Measurements from ENCODE around the gene RNF144B. TPM values are rescaled to one million over a fixed set of nuclear protein-coding genes. Genes with fewer than 3 reads are reported as not detected.

The RNF144B gene
- total RNA-seq, 1 experiment from 2014 or later: 1.3 TPM

DNA sequence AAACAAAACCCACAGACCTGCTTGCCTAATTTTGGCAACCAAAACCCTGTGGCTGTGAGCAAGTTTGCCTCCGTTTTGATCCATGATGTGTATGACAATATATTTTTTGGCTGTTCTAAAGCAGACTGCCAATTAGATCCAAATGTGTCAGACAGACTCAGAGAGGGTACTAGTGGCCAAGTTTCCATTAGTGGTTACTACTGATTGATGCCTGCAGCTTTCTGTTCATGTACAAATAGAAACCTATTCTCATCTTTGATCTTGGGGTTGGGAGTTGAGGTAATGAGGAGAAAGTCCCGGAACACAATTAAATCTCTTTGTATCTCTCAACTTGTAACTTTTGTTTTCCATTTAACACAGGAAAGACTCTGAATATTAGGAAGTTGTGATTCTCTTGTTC lies 100.9 kb downstream of the RNF144B start:
- no peak for DNase-seq (ENCODE audit: low spot score)

DNA sequence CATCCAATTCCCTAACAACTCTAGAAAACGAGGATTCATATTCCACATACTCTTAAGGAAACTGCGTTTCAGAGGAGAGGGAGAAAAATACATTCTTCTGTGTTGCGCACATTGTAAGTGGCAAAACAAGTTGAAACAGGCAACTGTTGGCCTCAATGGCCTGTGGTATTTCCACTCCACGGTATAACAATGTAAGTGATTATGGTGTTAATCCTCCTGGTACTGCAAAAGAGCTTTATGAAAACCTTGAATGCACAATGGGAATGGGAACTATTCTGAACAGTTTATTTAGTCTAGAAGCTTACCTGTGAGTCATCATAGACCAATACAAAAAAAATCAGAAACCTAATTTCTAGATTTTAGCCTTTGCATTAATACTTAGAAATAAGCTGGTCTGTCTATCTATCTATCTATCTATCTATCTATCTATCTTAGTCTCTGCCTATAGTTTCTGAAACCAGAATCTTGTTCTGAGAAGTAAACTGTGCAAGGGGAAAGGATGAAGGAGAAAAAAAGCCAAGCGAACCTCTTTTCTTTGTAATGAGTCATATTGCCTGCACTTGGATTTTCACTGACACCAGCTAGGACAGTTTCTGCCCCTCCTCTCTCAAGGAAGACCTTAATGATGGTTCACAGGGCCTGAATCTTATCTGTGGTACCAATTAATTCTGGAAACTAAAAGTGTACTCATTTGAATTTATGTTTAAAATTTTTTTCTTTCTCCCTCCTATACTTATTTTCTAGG lies 101.5 kb downstream of the RNF144B start:
- no peak for DNase-seq (ENCODE audit: low spot score)

DNA sequence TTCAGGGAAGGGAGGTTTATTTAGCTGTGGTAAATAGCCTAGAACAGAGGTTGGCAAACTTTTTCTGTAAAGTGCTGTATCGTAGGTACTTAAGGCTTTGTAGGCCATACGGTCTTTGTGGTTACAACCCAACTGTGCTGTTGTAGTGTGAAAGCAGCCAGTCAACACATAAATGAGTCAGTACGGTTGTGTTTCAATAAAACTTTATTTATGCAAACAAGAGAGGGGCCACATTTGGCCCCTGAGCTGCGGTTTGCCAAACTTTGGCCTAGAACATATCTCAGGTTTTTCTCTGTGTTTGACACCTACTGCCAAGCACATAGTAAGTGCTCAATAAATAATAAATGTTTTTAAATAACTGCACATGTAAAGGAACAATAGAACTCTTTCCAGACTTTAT lies 102.2 kb downstream of the RNF144B start:
- DNase-seq (ENCODE audit: low spot score): no peak

DNA sequence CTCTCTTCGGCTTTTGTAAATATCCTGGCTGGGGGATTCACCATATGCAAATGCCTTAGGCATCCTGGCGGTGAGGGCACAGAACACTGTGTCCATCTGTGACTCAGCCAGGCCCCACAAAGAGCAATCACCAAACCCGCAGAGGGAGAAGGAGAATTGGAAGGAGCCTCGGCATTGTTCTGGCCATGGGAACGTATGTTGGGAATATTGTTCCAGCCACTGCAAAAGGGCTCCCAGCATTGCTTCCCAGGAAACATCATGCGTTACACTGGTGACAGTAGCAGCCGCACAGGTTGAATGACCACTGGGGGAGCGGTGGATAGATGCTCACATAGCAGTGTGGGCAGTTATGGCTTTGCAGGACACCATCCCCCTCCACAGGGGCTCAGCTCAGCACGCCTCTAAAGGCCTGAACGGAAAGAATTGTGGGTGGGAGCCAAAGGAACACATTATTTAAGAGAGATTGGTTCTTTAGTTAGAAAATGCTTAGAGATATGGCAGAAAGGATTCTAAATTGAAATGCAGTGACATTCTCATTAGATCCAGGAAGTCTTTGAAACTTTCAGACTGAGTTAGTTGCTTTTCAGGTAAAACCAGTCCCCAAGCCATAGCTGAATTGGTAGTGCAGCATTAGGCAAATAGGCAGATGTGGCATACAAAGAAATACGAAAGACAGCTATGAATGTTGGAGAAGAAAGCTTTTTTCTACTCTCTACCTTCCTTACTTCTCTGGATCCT lies 104.3 kb downstream of the RNF144B start:
- no peak for DNase-seq (ENCODE audit: low spot score)

DNA sequence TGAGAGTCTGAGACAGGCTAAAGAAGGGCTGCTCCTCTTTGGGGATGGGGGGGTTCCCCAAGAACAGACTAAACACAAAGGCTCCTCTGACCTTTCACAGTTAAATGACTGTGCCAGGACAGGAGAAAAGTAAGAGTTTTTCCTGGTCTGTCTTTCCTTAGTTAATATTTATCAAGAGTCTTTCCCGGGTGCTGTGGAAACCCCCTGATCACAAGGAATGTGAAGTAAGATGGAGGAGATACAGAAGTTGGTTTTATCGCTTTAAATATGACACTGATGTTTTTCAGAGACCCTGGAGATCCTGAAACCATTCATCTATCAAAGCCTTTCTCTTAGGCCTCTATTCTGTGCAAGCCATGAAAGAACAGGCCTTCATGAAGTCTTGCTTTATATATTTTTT lies 105.8 kb downstream of the RNF144B start:
- DNase-seq (ENCODE audit: low spot score): no peak

DNA sequence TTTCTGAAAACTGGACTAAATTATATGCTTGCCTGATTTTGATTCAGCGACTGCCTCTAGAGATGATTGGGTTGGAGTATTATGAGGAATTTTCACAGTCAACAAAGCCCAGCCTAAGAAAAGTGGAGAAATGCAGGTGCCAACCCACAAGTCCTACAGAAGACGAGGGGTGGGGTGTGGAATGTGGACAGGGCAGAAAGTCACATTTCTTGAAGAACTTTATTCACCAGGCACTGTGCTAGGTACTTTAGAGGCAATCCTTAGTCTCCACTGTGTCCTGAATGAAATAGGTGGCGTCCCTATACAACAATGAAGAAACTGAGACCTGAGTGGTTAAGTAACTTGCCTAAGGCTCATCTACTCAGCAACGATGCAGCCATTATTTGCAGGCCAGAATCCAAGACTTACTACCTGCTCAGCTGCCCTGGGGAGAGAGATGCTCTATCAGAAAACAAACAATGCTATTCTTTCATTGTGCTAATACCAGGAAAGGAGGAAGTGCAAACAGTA lies 106.3 kb downstream of the RNF144B start:
- DNase-seq (ENCODE audit: low spot score): no peak

DNA sequence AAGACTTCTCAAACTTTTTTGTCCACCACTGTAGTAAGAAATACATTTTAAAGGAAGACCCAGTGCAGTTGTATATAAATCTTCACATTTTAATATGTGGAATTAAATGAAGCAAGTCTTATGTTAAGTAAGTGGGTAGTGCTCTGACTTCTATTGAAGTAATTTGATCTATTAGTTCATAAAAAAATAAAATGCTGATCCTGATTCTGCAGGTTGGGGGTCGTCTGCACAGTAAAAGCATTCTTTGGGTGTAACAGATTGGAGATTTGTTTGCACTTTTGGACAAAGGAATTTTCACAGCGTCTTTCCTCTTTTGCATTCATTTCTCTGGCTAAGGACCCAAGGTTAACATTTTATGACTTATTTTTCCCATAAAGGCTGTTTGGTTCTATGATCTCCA lies 106.8 kb downstream of the RNF144B start:
- no peak for DNase-seq (ENCODE audit: low spot score)

DNA sequence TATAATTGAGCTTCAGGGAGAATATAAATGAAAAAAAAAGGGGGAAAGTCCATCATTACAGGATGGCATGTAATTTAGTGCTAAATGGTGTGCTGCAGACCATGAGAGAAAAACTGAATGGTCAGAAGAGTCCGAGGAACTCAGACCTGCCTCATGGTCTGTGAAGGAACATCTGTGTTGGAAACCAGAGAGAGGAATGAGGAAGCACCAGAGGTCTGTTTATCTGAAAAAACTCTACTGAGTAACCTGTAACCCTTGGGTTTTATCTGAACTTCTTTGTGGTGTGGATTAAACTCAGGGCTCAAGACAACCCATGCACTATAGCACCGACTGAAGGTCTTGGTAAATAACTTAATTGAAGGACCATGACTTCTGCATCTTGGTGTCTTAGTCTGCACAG lies 108.1 kb downstream of the RNF144B start:
- no peak for DNase-seq (ENCODE audit: low spot score)

DNA sequence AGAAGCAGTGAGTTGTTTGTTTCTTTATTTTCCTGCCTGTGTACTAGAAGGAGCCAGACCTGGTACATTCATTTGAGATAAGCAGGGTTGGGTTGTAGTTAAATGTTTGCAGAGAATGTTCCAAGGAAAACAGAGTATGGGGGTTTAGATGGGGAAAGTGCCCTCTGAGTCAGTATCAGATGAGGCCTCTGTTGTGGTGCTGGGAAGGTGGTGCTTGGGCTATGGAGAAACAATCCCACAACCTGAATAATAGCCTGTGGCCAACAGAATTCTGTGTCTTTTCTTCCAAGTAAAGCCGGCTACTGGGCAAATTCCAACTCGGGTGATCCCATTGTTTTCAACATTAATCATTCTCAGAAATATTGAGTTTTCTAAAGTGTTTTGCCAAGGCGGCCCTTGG lies 109.3 kb downstream of the RNF144B start:
- DNase-seq (ENCODE audit: low spot score): no peak

DNA sequence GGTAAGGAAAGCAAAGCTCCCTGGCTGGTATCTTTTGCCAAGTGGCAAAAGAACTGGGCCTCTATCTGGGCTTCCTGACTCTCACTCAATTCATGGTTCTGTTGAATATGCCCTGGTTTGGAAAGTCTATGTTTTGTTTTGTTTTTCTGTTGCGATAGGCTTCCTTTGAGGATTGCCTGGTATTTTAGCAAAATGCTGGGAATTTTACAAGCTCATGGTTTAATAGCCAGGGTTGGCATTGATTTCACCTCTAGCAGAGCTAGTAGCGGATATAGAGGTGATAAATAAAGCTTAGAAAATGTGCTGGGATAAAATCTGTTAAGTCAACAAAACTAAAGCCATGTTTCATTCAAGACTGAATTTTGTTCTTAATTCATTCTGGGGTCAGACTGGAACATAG lies 109.9 kb downstream of the RNF144B start:
- no peak for DNase-seq (ENCODE audit: low spot score)

DNA sequence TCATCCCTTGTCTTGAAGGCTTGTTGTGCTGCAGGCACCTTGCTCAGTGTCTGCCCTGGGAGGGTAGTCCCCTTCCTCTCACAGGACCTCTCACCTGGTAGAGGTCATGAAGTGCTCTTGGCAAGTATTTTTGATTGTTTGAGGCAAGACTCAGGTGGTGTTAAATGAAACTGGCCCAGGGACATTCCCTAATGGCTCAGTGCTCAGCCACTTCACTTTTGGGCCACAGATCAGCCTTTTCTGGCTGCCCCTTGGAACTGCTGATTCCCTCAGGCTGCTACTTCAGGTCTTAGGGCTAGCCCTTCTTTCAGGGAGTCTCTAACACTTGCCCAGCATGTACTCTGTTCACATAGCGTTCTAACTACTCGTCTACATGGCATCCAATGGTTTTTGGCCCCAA lies 111.3 kb downstream of the RNF144B start:
- no peak for DNase-seq (ENCODE audit: low spot score)

DNA sequence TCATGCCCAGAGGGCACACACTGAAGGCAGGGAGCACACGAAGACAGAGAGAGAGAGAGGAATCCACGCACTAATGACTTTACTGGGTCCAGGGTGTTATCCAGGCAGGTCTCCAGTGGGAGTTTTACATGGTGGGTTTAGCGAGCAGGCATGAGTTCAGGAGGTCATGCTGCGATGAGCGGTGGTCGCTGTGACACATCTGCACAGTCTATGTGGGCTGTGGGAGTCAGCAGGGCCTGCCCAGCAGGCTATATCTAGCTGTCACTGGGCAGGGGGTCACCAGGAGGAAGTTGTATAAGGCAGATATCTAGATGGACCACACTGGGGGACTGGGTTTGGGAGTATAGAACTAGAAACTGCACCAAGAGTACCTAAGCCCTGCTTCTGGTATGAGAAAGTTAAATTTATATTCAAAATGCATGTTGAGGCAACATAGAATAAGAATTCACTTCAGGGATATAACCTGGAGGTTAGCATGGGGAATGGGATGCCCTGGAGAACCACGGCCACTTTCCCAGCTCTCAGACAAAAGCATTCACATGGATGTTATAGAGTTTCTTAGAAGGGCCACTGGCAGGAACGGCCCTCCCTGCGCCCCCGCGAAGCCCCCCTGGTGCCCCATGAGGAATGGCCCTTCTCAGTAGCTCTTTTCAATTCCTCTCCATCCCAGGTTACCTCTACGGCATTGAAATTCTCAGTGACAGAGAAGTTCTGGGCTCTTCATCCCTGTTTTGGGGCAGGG lies 113.9 kb downstream of the RNF144B start:
- no peak for DNase-seq (ENCODE audit: low spot score)

DNA sequence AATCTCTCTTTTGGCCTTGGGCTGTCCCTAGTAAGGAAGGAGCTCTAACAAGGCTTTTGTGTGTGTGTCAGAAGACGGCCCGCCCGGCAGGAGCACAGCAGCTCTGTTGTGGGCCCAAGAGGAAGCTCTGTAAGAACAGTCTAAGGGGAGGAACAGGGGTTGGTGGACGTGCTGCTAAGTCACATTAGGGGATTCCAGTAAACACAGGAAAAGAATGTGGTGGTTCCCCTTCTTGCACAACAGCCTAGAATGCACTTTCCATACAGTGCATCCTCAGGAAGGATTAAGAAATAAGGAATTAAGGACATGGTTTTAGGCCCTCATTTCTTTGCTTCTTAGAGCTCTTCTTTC lies 114.5 kb downstream of the RNF144B start:
- peak; percentile 21 for DNase-seq (ENCODE audit: low spot score)

DNA sequence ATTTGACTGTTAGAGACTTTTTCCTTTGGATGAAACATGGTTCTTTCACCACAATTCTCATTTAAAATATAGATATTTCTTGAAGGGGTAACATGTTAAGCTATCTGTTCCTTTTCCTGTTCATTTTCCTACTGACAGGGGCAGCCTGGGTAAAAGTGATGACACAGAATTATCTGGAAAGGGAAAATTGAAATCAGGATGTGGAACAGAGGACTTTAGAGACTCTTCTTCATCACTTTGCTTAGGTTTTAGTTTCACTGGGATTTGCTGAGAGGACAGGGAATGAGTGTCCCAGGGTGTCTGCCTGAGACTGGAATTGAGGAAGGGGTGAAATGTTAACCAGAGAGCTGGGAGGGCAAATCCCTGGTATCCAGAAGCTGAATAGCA lies 116.0 kb downstream of the RNF144B start:
- DNase-seq (ENCODE audit: low spot score): no peak

DNA sequence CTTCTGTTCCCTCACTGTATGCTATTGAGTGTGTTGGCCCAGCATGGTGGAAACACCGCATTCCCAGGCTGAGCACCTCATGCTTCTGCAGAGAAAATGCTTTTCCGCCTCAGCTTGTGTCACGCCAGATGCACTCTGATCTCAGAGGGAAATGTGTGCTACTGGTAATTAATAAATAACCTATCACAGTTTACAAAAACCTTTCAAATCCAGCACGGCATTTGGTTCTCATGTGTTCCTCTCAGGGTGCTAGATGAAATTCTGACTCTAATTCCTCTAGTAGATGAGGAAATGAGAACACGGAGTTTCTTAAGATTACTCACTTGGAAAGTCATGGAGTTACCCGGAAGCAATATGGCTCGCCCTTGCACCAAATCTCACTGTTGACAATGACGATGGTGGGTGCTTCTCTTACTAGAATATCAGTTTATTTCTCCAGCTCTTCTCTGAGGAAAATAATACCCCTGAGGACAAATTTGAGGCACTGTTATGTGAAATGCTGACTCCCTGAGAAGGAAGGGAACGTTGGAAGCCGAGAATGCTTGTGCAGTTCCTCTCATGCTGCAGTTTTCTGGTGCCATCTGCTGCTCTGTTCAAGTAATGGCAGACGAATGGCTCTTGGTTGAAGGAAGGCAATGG lies 116.6 kb downstream of the RNF144B start:
- peak; percentile 59 for DNase-seq (ENCODE audit: low spot score)

DNA sequence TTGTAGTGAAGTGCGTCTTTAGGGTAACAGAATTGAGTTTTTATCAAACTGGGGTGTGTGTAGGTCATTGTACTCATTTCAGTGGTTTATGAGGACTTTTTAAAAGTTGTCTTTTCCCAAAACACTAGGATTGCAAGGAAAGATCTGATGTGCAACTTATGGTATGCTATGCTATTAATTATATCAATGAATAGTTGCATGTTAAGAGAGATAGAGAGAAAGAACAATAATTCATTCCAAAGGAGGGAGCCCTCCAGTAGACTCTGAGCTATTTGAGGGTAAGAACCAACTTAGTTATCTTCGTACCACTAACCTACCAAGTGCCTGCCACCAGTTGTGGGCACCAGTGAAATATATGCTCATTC lies 117.1 kb downstream of the RNF144B start:
- no peak for DNase-seq (ENCODE audit: low spot score)

DNA sequence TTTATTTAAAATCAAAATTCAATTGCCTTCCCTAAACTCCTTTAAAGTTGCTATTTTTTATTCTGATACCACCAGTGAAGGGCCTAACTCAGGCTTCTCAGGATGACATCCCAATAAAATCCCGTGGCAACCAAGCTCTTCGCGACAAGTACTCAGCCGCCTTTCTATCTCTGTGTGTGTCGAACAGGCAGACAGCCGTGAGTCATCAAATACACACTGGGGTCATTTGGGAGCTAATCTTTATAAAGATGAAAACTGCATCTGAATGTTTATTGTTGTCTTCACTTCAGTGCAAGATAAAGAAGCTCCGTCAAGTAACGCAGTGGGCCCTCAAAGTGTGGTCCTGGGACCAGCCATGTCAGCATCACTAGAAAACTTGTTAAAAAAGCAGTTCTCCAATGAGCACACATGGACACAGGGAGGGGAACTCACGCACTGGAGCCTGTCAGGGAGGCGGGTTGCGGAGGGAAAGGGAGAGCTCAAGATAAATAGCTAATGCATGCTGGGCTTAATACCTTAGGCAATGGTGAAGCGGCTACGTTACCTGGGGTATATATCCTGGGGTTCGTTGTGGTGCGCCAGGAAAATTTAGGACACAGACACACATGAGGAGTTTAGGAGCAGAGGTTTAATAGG lies 119.3 kb downstream of the RNF144B start:
- DNase-seq (ENCODE audit: low spot score): peak; percentile 12

DNA sequence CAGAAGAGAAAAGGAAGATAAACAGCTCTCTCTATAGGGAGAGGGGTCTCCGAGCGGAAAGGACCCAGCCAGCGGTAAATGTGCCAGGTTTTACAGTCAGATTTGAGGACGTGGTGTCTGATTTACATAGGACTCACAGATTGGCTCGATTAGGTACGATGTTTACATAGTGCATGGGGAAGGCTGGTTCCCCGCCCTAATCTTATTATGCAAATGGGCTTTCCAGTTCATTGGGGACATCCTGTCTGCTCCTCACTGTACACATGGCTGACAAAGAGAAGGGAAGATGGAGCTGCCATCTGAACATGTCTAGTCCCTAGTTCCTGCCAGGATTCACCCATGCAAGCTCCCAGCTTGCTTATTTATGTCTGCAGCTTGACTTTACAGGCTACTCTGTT lies 119.9 kb downstream of the RNF144B start:
- DNase-seq (ENCODE audit: low spot score): no peak

DNA sequence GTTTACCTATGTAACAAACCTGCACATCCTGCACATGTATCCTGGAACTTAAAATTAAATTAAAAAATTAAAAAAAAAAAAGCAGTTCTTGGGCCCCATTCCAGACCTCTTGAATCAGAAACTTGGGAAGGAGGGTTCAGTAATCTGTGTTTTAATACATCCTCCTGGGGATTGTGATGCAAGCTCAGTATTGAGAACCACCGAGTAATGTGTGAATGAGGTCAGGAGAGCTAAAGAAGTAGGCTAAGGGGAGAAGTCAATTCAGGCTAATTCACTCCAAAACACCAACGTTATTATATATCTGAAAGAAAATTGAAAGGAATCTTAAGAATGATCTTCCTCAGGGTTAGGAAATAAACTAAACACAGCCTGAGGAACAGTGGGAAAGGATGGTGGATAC lies 120.4 kb downstream of the RNF144B start:
- DNase-seq (ENCODE audit: low spot score): no peak

DNA sequence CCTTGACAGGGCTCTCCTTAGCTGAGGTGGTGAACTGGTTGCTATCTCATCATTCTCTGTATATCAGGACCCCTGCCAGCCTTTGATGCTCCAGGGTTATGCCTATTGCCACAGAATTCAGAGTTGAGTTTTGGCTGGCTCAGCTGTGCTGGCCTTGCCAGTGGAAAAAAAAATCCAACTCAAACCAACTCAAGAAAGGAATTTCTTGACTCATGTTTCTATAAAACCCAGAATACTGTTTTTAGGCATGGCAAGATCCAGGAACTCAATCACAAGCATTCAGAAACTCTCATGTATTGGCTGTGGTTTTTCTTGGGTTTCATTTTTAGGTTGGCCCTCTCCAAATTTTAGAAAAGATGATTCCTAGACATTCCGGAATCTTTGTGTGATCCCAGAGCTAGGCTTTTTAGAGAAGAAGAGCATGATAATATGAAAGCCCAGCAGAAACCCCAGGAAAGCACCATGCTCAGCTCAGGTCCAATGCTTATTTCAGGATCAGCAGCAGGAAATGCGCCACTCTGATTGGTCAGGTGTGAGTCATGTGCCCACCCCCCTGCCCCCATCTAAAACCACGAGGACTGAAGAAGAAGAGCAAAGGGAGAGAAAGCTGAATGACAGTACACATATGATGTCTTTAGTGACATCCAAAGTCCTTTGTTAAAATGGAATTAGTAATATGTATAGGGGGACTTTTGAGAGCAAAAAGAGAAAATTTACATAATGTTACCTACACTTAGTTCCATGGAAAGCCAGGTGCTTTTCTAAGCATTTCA lies 122.9 kb downstream of the RNF144B start:
- DNase-seq (ENCODE audit: low spot score): no peak

DNA sequence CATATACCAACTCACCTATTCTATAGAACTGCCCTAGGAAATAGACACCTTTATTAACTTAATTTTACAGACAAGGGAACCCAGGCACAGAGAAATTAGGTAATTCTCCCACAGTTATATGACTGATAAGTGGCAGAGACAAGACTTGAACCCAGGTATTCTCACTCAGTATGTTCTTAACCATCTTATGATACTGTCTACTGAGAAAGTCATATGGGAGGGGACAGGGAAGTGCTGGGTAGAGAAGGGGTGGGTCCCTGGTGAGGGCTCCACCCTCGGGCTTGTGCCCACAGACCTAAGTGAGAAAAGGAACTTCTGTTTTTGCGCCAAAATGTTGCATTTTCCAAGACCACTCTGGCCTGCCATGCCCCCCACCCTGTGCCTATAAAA lies 123.5 kb downstream of the RNF144B start:
- no peak for DNase-seq (ENCODE audit: low spot score)

Measured in A172 (cell line).